ENCODE data around the gene RBL2.
A peak's percentile ranks its signal among the peaks of the same experiment; 100 is the strongest.

RBL2 gene

DNA sequence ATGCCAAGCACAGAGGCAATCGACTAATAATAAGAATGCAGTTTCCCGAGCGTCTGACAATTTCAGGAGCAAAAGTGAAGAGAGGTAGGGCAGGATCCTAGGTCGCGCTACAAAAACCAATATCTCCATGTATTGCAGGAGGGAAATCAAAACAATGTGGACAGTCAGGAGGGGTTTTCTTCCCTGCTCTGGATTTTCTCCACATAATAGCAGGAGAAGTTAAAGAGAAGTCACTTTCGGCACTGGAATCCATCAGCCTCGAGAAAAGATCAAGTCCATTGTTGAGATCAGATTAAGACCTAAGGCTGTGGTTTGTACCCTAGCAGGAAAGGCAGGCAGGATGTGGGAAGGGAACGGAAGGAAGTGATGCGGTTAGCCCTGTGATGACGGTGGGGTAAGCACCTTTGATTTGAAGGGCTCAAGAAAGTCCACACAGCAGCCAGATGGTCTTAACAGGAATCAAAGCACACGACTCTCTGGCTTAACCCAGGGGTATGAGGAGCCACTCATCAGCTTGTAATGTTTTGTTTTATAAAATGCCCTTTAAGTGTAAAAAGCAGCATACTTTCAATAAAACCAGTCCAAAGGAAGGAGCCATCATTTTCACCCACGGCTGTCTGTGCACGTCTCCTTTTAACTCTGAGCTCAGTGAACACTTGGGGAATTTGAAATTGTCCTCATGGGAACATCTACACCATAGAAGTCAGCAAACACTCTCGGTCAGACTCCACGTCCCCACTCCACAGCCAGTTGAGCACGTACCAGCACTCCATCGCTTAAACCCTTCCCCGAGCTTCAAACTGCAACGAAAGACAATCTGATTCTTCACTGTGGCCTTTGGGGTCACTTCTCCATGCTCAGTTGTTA is 84.5 kb downstream of the RBL2 start:
- peak; percentile 12; the same call in 1 of the 3 replicates for ATAC-seq (ENCODE audit: low read depth)
- Histone ChIP-seq H3K27ac (ENCODE audit: poor library complexity, severe bottlenecking) (no peak overlapping the region), H3K27me3 (ENCODE audit: insufficient read depth, poor library complexity, severe bottlenecking) (no peaks in the 10 kb centered on the region), H3K36me3 (ENCODE audit: low read depth) (no peaks in the 10 kb centered on the region), H3K9me3 (ENCODE audit: severe bottlenecking) (no peaks in the 10 kb centered on the region), H3K4me1 (ENCODE audit: insufficient read depth, poor library complexity, severe bottlenecking) (no peaks in the 10 kb centered on the region), H3K4me3 (ENCODE audit: severe bottlenecking) (no peak overlapping the region)
- TF ChIP-seq, protein P1, sequence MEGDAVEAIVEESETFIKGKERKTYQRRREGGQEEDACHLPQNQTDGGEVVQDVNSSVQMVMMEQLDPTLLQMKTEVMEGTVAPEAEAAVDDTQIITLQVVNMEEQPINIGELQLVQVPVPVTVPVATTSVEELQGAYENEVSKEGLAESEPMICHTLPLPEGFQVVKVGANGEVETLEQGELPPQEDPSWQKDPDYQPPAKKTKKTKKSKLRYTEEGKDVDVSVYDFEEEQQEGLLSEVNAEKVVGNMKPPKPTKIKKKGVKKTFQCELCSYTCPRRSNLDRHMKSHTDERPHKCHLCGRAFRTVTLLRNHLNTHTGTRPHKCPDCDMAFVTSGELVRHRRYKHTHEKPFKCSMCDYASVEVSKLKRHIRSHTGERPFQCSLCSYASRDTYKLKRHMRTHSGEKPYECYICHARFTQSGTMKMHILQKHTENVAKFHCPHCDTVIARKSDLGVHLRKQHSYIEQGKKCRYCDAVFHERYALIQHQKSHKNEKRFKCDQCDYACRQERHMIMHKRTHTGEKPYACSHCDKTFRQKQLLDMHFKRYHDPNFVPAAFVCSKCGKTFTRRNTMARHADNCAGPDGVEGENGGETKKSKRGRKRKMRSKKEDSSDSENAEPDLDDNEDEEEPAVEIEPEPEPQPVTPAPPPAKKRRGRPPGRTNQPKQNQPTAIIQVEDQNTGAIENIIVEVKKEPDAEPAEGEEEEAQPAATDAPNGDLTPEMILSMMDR (IDR thresholded peaks at IDR 0.05; ENCODE audit: poor library complexity, severe bottlenecking), result no peak
- DNase-seq (ENCODE audit: low spot score), result no peak

DNA sequence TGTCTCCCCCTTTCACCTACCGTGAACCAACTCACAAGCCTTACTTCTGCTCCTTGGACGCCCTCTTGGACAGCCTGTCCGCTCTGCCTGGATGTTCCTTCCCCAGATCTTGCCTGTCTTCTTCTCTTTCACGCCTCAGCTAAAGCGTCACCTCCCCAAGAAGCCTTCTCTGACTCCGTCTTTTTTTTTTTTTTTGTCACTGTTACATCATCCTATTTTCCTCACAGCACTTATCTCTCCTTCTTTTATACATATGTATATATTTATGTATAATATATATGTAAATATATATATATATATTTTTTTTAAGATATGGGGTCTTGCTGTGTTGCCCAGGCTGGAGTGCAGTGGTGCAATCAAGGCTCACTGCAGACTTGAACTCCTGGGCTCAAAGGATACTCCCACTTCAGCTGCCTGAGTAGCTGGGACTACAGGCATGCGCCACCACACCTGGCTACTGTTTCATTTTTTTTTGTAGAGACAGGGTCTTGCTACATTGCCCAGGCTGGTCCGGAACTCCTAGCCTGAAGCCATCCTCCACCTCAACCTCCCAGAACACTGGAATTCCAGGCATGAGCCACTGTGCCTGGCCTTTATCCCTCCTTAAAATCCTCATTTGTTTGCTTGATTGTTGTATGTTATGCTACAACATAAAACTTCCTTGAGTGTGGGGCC is 85.3 kb downstream of the RBL2 start:
- no peaks in the 10 kb centered on the region for H3K4me1 ChIP-seq (ENCODE audit: insufficient read depth, poor library complexity, severe bottlenecking)
- H3K27me3 ChIP-seq (ENCODE audit: insufficient read depth, poor library complexity, severe bottlenecking), result no peaks in the 10 kb centered on the region
- no peak overlapping the region for H3K4me3 ChIP-seq (ENCODE audit: severe bottlenecking)
- H3K36me3 ChIP-seq (ENCODE audit: low read depth), result no peaks in the 10 kb centered on the region
- TF ChIP-seq, protein P1 (IDR thresholded peaks at IDR 0.05; ENCODE audit: poor library complexity, severe bottlenecking), result no peak
- ATAC-seq (ENCODE audit: low read depth) (no peak), DNase-seq (ENCODE audit: low spot score) (no peak)
- H3K27ac ChIP-seq (ENCODE audit: poor library complexity, severe bottlenecking), result no peak overlapping the region
- H3K9me3 ChIP-seq (ENCODE audit: severe bottlenecking), result no peaks in the 10 kb centered on the region

DNA sequence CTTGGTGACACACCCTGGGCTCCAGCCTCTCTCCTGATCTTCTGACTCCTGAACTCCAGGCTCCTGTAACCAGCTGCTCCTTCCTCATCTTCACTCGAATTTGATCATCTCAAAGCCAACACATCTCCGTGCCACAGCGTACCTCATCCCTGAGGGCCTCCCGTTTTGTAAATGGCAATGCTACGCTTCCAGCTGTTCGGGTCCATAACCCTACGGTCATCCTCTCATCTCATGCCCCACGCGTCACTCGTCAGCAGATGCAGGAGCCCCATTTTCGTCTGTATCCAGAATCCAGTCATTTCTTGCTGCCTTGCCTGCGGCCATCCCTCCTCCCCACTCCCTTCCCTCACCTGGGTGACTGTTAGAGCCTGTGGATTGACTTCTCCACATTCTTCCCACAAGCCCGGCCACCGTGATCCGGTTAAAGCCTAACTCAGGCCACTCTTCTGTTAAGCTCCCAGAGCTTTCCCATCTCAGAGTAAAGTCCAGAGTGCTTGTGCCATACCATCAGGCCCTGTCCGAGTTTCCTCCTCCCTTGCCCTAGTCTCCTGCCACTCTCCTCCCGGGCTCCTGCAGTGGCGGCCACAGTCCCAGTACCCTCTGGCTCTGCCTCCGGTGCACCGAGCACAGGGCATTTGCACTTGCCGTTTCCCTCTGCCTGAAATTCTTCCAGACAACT is 89.0 kb downstream of the RBL2 start:
- DNase-seq (ENCODE audit: low spot score) (no peak), ATAC-seq (ENCODE audit: low read depth) (no peak)
- H3K27me3 ChIP-seq (ENCODE audit: insufficient read depth, poor library complexity, severe bottlenecking), result no peaks in the 10 kb centered on the region
- H3K9me3 ChIP-seq (ENCODE audit: severe bottlenecking), result no peaks in the 10 kb centered on the region
- TF ChIP-seq, protein P1 (IDR thresholded peaks at IDR 0.05; ENCODE audit: poor library complexity, severe bottlenecking), result no peak
- H3K27ac ChIP-seq (ENCODE audit: poor library complexity, severe bottlenecking), result no peak overlapping the region
- no peak overlapping the region for H3K4me3 ChIP-seq (ENCODE audit: severe bottlenecking)
- H3K36me3 ChIP-seq (ENCODE audit: low read depth), result no peaks in the 10 kb centered on the region
- no peaks in the 10 kb centered on the region for H3K4me1 ChIP-seq (ENCODE audit: insufficient read depth, poor library complexity, severe bottlenecking)

DNA sequence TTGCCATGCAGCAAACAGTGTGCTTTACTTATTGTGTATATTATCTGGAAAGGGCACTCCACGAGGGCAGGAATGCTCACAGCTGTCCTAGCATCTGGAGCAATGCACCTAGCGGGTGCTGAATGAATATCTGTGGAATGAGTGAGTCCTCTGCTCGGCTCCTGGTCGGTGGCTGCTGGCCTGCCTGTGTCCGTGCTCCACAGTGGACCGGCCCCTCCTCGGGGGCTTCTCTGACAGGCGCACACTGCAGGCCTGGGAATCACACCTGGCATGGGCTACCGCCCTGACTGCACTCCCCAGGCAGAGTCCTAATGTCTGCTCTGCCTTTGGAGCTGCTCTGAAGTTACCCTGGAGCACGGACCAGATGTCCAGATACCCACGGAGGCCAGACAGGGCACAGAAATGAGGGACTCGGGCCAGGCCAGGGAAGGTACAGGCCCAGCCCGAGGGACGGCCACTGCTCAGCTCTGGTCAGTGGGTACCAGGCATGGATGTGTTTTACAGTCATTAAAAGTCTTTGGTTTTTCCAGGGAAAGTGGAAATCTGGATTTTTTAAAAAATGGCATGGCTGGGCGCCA is 89.8 kb downstream of the RBL2 start:
- no peaks in the 10 kb centered on the region for H3K36me3 ChIP-seq (ENCODE audit: low read depth)
- H3K4me1 ChIP-seq (ENCODE audit: insufficient read depth, poor library complexity, severe bottlenecking), result no peaks in the 10 kb centered on the region
- ATAC-seq (ENCODE audit: low read depth), result no peak
- TF ChIP-seq, protein P1 (IDR thresholded peaks at IDR 0.05; ENCODE audit: poor library complexity, severe bottlenecking), result no peak
- no peak for DNase-seq (ENCODE audit: low spot score)
- no peak overlapping the region for H3K27ac ChIP-seq (ENCODE audit: poor library complexity, severe bottlenecking)
- H3K9me3 ChIP-seq (ENCODE audit: severe bottlenecking), result no peaks in the 10 kb centered on the region
- H3K27me3 ChIP-seq (ENCODE audit: insufficient read depth, poor library complexity, severe bottlenecking), result no peaks in the 10 kb centered on the region
- no peak overlapping the region for H3K4me3 ChIP-seq (ENCODE audit: severe bottlenecking)
